GM12873 (cell line): ENCODE results near the gene MUC5B.

Experiments
- TF ChIP-seq, protein P1 (sequence below): IDR thresholded peaks from 2 replicates; pipeline ENCODE4 v1.5.1; 2012; ENCODE audit warnings: low read depth, mild to moderate bottlenecking, moderate library complexity, low read length, control low read depth; ENCODE audit not compliant: insufficient read depth; ENCODE audit errors: missing control alignments

The MUC5B gene

GRCh38 chr11:1205987-1206331 is 16.9 kb upstream of the MUC5B start:
- TF ChIP-seq, protein P1, sequence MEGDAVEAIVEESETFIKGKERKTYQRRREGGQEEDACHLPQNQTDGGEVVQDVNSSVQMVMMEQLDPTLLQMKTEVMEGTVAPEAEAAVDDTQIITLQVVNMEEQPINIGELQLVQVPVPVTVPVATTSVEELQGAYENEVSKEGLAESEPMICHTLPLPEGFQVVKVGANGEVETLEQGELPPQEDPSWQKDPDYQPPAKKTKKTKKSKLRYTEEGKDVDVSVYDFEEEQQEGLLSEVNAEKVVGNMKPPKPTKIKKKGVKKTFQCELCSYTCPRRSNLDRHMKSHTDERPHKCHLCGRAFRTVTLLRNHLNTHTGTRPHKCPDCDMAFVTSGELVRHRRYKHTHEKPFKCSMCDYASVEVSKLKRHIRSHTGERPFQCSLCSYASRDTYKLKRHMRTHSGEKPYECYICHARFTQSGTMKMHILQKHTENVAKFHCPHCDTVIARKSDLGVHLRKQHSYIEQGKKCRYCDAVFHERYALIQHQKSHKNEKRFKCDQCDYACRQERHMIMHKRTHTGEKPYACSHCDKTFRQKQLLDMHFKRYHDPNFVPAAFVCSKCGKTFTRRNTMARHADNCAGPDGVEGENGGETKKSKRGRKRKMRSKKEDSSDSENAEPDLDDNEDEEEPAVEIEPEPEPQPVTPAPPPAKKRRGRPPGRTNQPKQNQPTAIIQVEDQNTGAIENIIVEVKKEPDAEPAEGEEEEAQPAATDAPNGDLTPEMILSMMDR: no peak

- TF ChIP-seq, protein P1: no peak
Observed at GRCh38 chr11:1206391-1207271, 16.2 kb upstream of the MUC5B start.

DNA sequence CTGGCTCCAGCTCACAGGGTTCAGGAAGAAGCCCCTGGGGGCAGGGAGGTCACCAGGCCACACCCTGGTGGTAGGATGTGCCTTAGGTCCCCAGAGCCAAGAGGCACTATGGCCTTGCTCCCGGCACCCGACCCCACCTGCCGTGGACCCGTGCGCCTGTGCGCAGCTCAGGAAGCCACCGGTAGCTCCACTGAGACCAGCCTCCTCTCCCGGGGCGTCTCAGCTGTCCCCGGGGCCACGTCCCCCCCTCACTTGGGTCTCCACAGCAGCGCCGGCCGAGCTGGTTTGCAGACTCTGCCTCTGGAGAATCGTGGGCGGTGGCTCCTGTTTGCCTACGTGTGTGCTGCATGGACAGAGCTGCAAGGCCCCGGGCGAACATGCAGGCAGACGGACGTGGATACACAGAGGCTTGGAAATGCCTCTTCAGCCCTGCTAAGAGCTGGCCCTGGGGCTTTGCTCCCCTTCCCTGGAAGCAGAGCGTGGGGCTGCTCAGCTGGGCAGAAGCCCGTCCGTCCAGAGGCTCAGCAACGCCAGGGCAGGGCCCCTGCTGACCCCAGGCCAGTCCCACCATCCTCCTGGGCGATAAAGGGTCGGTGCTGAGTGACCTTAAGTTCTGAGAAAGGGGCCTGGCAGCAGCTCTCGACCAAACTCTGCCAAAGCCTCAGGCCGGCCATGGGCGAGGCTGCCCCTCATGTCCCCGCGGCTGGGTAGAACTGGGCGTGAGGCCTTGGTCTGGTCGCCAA is 15.3 kb upstream of the MUC5B start:
- TF ChIP-seq, protein P1: no peak

- TF ChIP-seq, protein P1: no peak
Observed at GRCh38 chr11:1208144-1208393, 14.8 kb upstream of the MUC5B start.

GRCh38 chr11:1208394-1209261 is 14.2 kb upstream of the MUC5B start:
- TF ChIP-seq, protein P1: no peak

DNA sequence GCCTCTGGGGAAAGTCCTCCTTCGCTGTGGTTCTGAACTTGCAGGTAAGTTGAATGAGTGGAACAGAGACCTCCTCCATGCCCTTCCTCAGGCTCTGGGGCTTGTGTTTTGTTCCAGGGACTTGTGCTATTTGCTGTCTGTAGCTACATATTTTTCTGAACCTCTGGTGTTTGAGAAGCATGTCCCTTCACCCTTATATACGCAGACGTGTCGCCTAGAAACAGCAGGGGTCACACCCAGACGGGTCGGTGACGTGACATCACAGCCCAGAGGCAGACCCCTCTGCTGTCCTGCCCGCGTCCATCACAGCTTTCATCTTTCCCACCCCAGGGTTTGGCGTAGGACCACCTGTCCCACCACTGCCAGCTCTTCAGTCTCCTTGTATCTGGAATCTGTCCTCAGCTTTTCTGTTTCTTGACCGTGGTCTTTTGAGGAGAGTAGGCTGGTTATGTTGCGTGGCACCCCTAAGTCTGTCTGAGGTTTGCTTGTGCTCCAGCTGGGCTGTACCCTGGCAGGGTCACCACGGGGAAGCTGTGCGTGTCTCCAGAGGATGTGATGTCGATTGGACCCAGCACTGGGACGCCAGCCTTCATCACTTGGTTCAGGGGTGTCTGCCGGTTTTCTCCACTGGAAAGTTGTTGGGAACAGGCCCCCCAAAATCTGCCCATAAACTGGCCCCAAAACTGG is 13.4 kb upstream of the MUC5B start:
- TF ChIP-seq, protein P1: no peak

- TF ChIP-seq, protein P1: no peak
Observed at GRCh38 chr11:1211838-1212237, 11.0 kb upstream of the MUC5B start.
